Panc1 (cell line): ENCODE measurements around the gene AKAP12.

Experiments used
- CTCF ChIP-seq: fragments of 450-650 bp; IDR thresholded peaks from 2 replicates; pipeline ENCODE4 v1.5.1; 2017; ENCODE audit warnings: mild to moderate bottlenecking
- POLR2AphosphoS5 ChIP-seq: IDR thresholded peaks from 2 replicates; pipeline ENCODE4 v1.6.1; 2012; ENCODE audit warnings: mild to moderate bottlenecking, low read depth, low read length, moderate library complexity
- REST ChIP-seq, 2 experiments: IDR thresholded peaks; 2 replicates each; pipeline ENCODE4 v1.6.1; 2011 to 2012; ENCODE audit warnings: low read depth in 2 of 2, control low read depth in 1 of 2, low read length in 1 of 2, mild to moderate bottlenecking in 1 of 2, moderate library complexity in 1 of 2; ENCODE audit not compliant: insufficient read depth in 1 of 2

GRCh38 chr6:151224076-151224475 lies 15.7 kb upstream of the AKAP12 start:
- TF ChIP-seq CTCF (no peak), POLR2AphosphoS5 (no peak), REST (IDR thresholded peaks at IDR 0.05; ENCODE audit: insufficient read depth in 1 of 2, low read depth in 2 of 2, low read length in 1 of 2) (no peak)
